ENCODE results near the gene DHX9.
A peak's percentile ranks its signal among the peaks of the same experiment; 100 is the strongest.

DHX9 gene

GRCh38 chr1:182905321-182905720 lies 66.2 kb downstream of the DHX9 start:
- DNase-seq (ENCODE audit: insufficient read length, low spot score) (no peak), FAIRE-seq (no peak)
- TF ChIP-seq TAF1 (IDR thresholded peaks at IDR 0.05; ENCODE audit: low read depth, low read length), result no peak
- no peak for TF ChIP-seq POU2F2 (IDR thresholded peaks at IDR 0.05; ENCODE audit: low read depth, low read length)
- TF ChIP-seq SPI1 (IDR thresholded peaks at IDR 0.05; ENCODE audit: low read depth, low read length), result no peak
- TF ChIP-seq POLR2A (IDR thresholded peaks at IDR 0.05; ENCODE audit: low read depth, low read length), result no peak
- TF ChIP-seq POLR2AphosphoS5 (IDR thresholded peaks at IDR 0.05; ENCODE audit: low read depth, low read length), result no peak
- no peak for TF ChIP-seq PAX5 (IDR thresholded peaks at IDR 0.05; ENCODE audit: insufficient read depth, low read length, severe bottlenecking)

GRCh38 chr1:182909578-182909977 lies 70.4 kb downstream of the DHX9 start:
- TF ChIP-seq TAF1 (IDR thresholded peaks at IDR 0.05; ENCODE audit: low read depth, low read length) (no peak), POLR2AphosphoS5 (IDR thresholded peaks at IDR 0.05; ENCODE audit: low read depth, low read length) (no peak), POU2F2 (IDR thresholded peaks at IDR 0.05; ENCODE audit: low read depth, low read length) (no peak), PAX5 (IDR thresholded peaks at IDR 0.05; ENCODE audit: insufficient read depth, low read length, severe bottlenecking) (no peak)
- no peak for FAIRE-seq
- DNase-seq (ENCODE audit: insufficient read length, low spot score), result no peak

- TF ChIP-seq TAF1 (IDR thresholded peaks at IDR 0.05; ENCODE audit: low read depth, low read length) (no peak), PAX5 (IDR thresholded peaks at IDR 0.05; ENCODE audit: insufficient read depth, low read length, severe bottlenecking) (no peak)
- no peak for FAIRE-seq
These were observed 71.0 kb downstream of the DHX9 start for GRCh38 chr1:182910143-182910542.

GRCh38 chr1:182913401-182913800 lies 74.3 kb downstream of the DHX9 start:
- no peak for DNase-seq (ENCODE audit: insufficient read length, low spot score)
- TF ChIP-seq TAF1 (IDR thresholded peaks at IDR 0.05; ENCODE audit: low read depth, low read length) (no peak), PAX5 (IDR thresholded peaks at IDR 0.05; ENCODE audit: insufficient read depth, low read length, severe bottlenecking) (no peak), POU2F2 (IDR thresholded peaks at IDR 0.05; ENCODE audit: low read depth, low read length) (no peak), POLR2AphosphoS5 (IDR thresholded peaks at IDR 0.05; ENCODE audit: low read depth, low read length) (no peak), POLR2A (IDR thresholded peaks at IDR 0.05; ENCODE audit: low read depth, low read length) (no peak), SPI1 (IDR thresholded peaks at IDR 0.05; ENCODE audit: low read depth, low read length) (no peak)
- FAIRE-seq, result no peak

More at GRCh38 chr1:182910143-182910542, 71.0 kb downstream of the DHX9 start:
- DNase-seq (ENCODE audit: insufficient read length, low spot score), result no peak

- DNase-seq (ENCODE audit: insufficient read length, low spot score), result no peak
- TF ChIP-seq PAX5 (IDR thresholded peaks at IDR 0.05; ENCODE audit: insufficient read depth, low read length, severe bottlenecking) (no peak), POLR2A (IDR thresholded peaks at IDR 0.05; ENCODE audit: low read depth, low read length) (no peak), SPI1 (IDR thresholded peaks at IDR 0.05; ENCODE audit: low read depth, low read length) (no peak), POU2F2 (IDR thresholded peaks at IDR 0.05; ENCODE audit: low read depth, low read length) (no peak), POLR2AphosphoS5 (IDR thresholded peaks at IDR 0.05; ENCODE audit: low read depth, low read length) (no peak), TAF1 (IDR thresholded peaks at IDR 0.05; ENCODE audit: low read depth, low read length) (no peak)
- FAIRE-seq, result no peak
These were observed 78.2 kb downstream of the DHX9 start for GRCh38 chr1:182917378-182917777.

DNA sequence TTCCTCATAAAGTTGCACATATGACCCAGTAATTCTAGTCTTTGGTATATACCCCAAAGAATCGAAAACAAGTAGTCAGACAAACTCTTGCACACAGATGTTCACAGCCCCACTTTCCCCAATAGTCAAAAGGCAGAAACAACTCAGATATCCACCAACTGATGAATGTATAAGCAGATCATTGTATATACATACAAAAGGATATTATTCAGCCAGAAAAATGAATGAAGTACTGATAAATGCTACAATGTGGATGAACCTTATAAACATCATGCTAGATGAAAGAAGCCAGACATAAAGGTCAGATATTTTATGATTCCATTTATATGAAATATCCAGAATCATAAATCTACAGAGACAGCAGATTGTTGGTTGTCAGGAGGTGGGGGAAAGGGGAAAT lies 86.5 kb downstream of the DHX9 start:
- FAIRE-seq (no peak), DNase-seq (ENCODE audit: insufficient read length, low spot score) (no peak)
- TF ChIP-seq POLR2AphosphoS5 (IDR thresholded peaks at IDR 0.05; ENCODE audit: low read depth, low read length), result no peak
- no peak for TF ChIP-seq POLR2A (IDR thresholded peaks at IDR 0.05; ENCODE audit: low read depth, low read length)
- TF ChIP-seq PAX5 (IDR thresholded peaks at IDR 0.05; ENCODE audit: insufficient read depth, low read length, severe bottlenecking), result no peak
- TF ChIP-seq POU2F2 (IDR thresholded peaks at IDR 0.05; ENCODE audit: low read depth, low read length), result no peak

DNA sequence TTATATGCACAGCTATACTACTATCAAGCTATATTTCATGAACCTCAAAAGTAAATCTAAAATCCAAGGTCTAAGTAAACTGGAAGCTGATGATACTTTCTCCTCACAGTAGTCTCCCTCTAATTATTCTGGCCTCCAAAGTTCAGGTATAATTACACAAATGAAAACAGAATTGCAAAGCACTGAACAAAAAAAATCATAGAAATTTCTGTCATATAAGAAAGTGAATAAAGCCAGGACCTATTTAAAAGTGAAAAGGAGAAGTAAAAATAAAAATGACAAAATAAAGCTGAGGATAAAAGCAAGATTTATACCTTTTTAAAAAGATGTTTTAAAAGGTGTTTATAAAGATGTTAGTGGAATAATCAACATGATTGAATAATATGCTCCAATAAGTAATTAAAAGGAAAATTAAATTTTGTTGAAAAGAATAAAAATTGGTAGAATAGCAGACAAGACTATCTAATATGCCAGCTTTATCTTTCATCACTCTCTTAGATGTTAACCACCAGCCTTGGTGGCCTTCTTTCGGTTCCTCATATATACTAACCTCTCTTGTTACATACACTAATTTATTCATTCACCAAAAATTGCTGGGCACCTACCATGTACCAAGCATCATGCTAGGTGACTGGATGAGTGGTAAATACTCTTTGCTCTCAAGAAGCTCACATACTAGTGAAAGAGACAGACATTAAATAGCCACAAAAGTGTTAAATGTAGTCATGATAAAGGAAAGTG lies 88.7 kb downstream of the DHX9 start:
- no peak for DNase-seq (ENCODE audit: insufficient read length, low spot score)
- peak; percentile 79 for TF ChIP-seq SPI1 (IDR thresholded peaks at IDR 0.05; ENCODE audit: low read depth, low read length)
- no peak for TF ChIP-seq PAX5 (IDR thresholded peaks at IDR 0.05; ENCODE audit: insufficient read depth, low read length, severe bottlenecking)
- no peak for TF ChIP-seq POLR2A (IDR thresholded peaks at IDR 0.05; ENCODE audit: low read depth, low read length)
- TF ChIP-seq POLR2AphosphoS5 (IDR thresholded peaks at IDR 0.05; ENCODE audit: low read depth, low read length), result no peak
- TF ChIP-seq TAF1 (IDR thresholded peaks at IDR 0.05; ENCODE audit: low read depth, low read length), result no peak
- TF ChIP-seq POU2F2 (IDR thresholded peaks at IDR 0.05; ENCODE audit: low read depth, low read length), result no peak
- FAIRE-seq, result no peak

- TF ChIP-seq POLR2AphosphoS5 (IDR thresholded peaks at IDR 0.05; ENCODE audit: low read depth, low read length) (no peak), SPI1 (IDR thresholded peaks at IDR 0.05; ENCODE audit: low read depth, low read length) (no peak), POLR2A (IDR thresholded peaks at IDR 0.05; ENCODE audit: low read depth, low read length) (no peak), TAF1 (IDR thresholded peaks at IDR 0.05; ENCODE audit: low read depth, low read length) (no peak), POU2F2 (IDR thresholded peaks at IDR 0.05; ENCODE audit: low read depth, low read length) (no peak), PAX5 (IDR thresholded peaks at IDR 0.05; ENCODE audit: insufficient read depth, low read length, severe bottlenecking) (no peak)
- DNase-seq (ENCODE audit: insufficient read length, low spot score) (no peak), FAIRE-seq (no peak)
These were observed 91.8 kb downstream of the DHX9 start for GRCh38 chr1:182930985-182931384.

DNA sequence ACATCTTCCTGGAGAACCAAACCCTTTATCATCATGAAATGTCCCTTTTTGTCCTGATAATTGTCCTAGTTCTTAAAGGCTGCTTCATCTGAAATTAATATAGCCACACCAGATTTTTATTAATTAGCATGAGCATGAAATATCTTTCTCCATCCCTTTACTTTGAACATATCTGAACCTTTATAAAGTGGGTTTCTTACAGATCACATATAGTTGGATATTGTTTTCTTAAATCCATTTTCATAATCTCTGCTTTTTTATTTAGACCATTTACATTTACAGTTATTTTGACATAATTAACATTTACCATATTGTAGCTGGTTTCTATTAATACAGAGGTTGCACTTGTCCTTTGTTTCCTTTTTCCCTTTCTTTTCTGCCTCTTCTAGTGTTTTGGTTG lies 96.6 kb downstream of the DHX9 start:
- FAIRE-seq, result no peak
- DNase-seq (ENCODE audit: insufficient read length, low spot score), result no peak
- no peak for TF ChIP-seq POU2F2 (IDR thresholded peaks at IDR 0.05; ENCODE audit: low read depth, low read length)
- no peak for TF ChIP-seq POLR2AphosphoS5 (IDR thresholded peaks at IDR 0.05; ENCODE audit: low read depth, low read length)
- TF ChIP-seq TAF1 (IDR thresholded peaks at IDR 0.05; ENCODE audit: low read depth, low read length), result no peak
- TF ChIP-seq SPI1 (IDR thresholded peaks at IDR 0.05; ENCODE audit: low read depth, low read length), result no peak
- TF ChIP-seq PAX5 (IDR thresholded peaks at IDR 0.05; ENCODE audit: insufficient read depth, low read length, severe bottlenecking), result no peak
- TF ChIP-seq POLR2A (IDR thresholded peaks at IDR 0.05; ENCODE audit: low read depth, low read length), result no peak
